ENCODE results near the gene DENND2D. TPM values are rescaled to one million over a fixed set of nuclear protein-coding genes. Genes with fewer than 3 reads are reported as not detected.

The DENND2D gene
- total RNA-seq, 4 donors from 2014 or later = 25.3 to 37.1 (median 31.8) TPM

GRCh38 chr1:111221633-111222291 is 21.3 kb upstream of the DENND2D start:
- Histone ChIP-seq H3K27ac (no peak overlapping the region), H3K9me3 (no peaks in the 10 kb centered on the region)

GRCh38 chr1:111221276-111221632 is 20.8 kb upstream of the DENND2D start:
- Histone ChIP-seq H3K4me1 (peaks cover 13% of the 10 kb centered on the region), H3K27ac (no peak overlapping the region), H3K27me3 (no peaks in the 10 kb centered on the region), H3K9me3 (no peaks in the 10 kb centered on the region), H3K4me3 (no peak overlapping the region), H3K36me3 (no peaks in the 10 kb centered on the region)
- 30% methylated on average over 2 of the region's 2 CpGs for WGBS
- DNase-seq (ENCODE audit: low spot score in 2 of 2) = no peak
- no peak for TF ChIP-seq EP300 (IDR thresholded peaks at IDR 0.05)
- no peak for TF ChIP-seq POLR2A (IDR thresholded peaks at IDR 0.05)
- TF ChIP-seq POLR2AphosphoS5 (IDR thresholded peaks at IDR 0.05) = no peak
- no peak for TF ChIP-seq CTCF (IDR thresholded peaks at IDR 0.05)

More at GRCh38 chr1:111221633-111222291, 21.3 kb upstream of the DENND2D start:
- H3K4me3 ChIP-seq = no peak overlapping the region
- H3K36me3 ChIP-seq = no peaks in the 10 kb centered on the region
- WGBS = 74% methylated on average over 5 of the region's 5 CpGs
- TF ChIP-seq POLR2AphosphoS5 (IDR thresholded peaks at IDR 0.05) (no peak), EP300 (IDR thresholded peaks at IDR 0.05) (no peak), POLR2A (IDR thresholded peaks at IDR 0.05) (no peak), CTCF (IDR thresholded peaks at IDR 0.05) (no peak)
- no peaks in the 10 kb centered on the region for H3K27me3 ChIP-seq
- no peak for DNase-seq (ENCODE audit: low spot score in 2 of 2)
- H3K4me1 ChIP-seq = peaks cover 13% of the 10 kb centered on the region

DNA sequence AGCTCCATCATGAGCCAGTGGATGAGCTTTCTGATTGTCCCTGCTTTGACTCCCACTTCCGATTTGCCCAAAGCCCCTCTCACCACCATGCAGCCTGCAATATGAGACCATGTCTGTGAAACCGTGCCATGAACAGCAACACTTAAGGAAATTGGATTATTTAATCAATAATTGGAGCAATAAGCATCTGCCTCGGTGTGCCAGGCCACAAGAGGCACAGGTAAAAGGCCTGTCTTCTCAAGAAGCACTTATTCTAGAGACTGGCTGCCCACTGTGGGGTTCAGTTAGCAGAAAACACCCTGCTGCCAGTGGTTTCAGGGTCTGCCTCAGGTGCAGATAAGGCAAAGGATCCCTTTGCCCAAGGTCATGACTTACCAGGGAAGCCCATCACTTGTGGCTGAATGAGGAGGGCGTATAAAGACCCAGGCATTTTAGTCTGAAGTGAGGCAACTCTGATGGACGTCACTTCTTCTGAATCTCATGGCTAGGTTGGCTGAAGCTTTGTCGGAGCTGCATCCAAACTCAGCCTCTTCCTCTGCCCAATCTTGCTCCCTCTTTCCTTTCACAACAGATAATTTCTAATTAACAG is 19.9 kb upstream of the DENND2D start:
- Histone ChIP-seq H3K27ac (no peak overlapping the region), H3K4me1 (peaks cover 13% of the 10 kb centered on the region)

DNA sequence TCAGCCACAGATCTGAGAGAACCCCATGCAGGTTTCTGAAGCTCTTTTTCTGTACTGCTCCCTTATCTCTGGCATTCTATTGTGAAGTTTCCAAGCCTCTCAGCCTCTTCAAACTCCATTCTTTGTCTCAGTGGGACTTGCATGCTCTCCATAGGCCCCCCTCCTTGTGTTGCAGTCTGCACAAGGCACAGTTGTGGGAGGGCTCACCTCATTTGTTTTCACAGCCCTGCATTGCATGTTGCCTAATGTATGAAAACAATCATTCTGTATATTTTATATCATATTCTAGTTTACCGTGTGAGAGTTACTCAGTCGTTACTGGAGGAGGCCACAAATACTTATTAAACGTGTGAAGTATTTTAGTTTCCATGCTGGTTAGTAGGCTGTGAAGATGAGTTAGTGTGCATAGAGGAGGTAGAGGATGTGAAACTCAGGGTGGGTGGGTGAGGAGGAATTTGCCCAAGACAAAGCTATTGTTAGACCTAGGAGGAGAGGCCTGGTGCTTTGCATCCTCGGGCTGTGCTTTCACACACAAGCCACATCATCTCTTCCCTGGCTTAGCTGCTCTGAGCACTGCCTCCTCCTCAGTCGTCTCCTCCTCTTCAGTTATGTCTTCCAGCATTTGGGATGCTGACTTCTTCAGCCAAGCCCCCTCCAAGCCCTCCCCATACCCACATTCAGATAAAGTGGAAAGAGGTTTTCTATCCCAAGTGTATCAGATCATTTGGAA is 19.3 kb upstream of the DENND2D start:
- H3K9me3 ChIP-seq = no peaks in the 10 kb centered on the region
- no peak overlapping the region for H3K27ac ChIP-seq
- no peaks in the 10 kb centered on the region for H3K36me3 ChIP-seq
- no peak overlapping the region for H3K4me3 ChIP-seq
- peaks cover 13% of the 10 kb centered on the region for H3K4me1 ChIP-seq
- WGBS = 84% methylated on average over 5 of the region's 5 CpGs
- TF ChIP-seq POLR2A (IDR thresholded peaks at IDR 0.05) (no peak), EP300 (IDR thresholded peaks at IDR 0.05) (no peak), POLR2AphosphoS5 (IDR thresholded peaks at IDR 0.05) (no peak), CTCF (IDR thresholded peaks at IDR 0.05) (no peak)
- DNase-seq (ENCODE audit: low spot score in 2 of 2) = no peak
- no peaks in the 10 kb centered on the region for H3K27me3 ChIP-seq

More for the DNA sequence above, 19.9 kb upstream of the DENND2D start:
- DNase-seq (ENCODE audit: low spot score in 2 of 2) = no peak
- Histone ChIP-seq H3K4me3 (no peak overlapping the region), H3K36me3 (no peaks in the 10 kb centered on the region), H3K9me3 (no peaks in the 10 kb centered on the region), H3K27me3 (no peaks in the 10 kb centered on the region)
- WGBS = 93% methylated on average over 6 of the region's 6 CpGs
- TF ChIP-seq EP300 (IDR thresholded peaks at IDR 0.05) = no peak
- no peak for TF ChIP-seq POLR2AphosphoS5 (IDR thresholded peaks at IDR 0.05)
- TF ChIP-seq CTCF (IDR thresholded peaks at IDR 0.05) = no peak
- TF ChIP-seq POLR2A (IDR thresholded peaks at IDR 0.05) = no peak

Data from suprapubic skin (tissue), 4 donors.